Measurements from ENCODE around the gene IGFBP5. TPM values are rescaled to one million over a fixed set of nuclear protein-coding genes. Genes with fewer than 3 reads are reported as not detected.

IGFBP5 gene
- total RNA-seq (2014; rRNA removed; shearing (Covaris generic)), result 0.24 TPM in 1 of 2 replicates, not detected in the other

- DNase-seq (ENCODE audit: low spot score), result peak; percentile 85
- in situ Hi-C loops (cut with HindIII; ENCODE audit: low sequenced_read_pairs), result loop anchor here (25.0 kb wide), 1 partner anchor 817 kb away; no protein-coding TSS in a partner anchor
Observed at GRCh38 chr2:216695401-216695821, at the start of gene IGFBP5. Gene IGFBP5 (minus strand): TSS chr2:216695549. CDS start chr2:216694775, 774 bp downstream.

GRCh38 chr2:216743781-216744180 lies 48.4 kb upstream of the IGFBP5 start:
- DNase-seq (ENCODE audit: low spot score), result no peak
- in situ Hi-C loops (cut with HindIII; ENCODE audit: low sequenced_read_pairs), result no loop called here

GRCh38 chr2:216742411-216742810 lies 47.1 kb upstream of the IGFBP5 start:
- in situ Hi-C loops (cut with HindIII; ENCODE audit: low sequenced_read_pairs), result no loop called here
- no peak for DNase-seq (ENCODE audit: low spot score)

GRCh38 chr2:216741223-216741593 lies 45.9 kb upstream of the IGFBP5 start:
- DNase-seq (ENCODE audit: low spot score), result no peak
- in situ Hi-C loops (cut with HindIII; ENCODE audit: low sequenced_read_pairs), result no loop called here

GRCh38 chr2:216740557-216741222 lies 45.3 kb upstream of the IGFBP5 start:
- no peak for DNase-seq (ENCODE audit: low spot score)
- in situ Hi-C loops (cut with HindIII; ENCODE audit: low sequenced_read_pairs), result no loop called here

- in situ Hi-C loops (cut with HindIII; ENCODE audit: low sequenced_read_pairs), result no loop called here
- no peak for DNase-seq (ENCODE audit: low spot score)
Observed at GRCh38 chr2:216739035-216739434, 43.7 kb upstream of the IGFBP5 start.

GRCh38 chr2:216737676-216738075 lies 42.3 kb upstream of the IGFBP5 start:
- in situ Hi-C loops (cut with HindIII; ENCODE audit: low sequenced_read_pairs), result no loop called here
- no peak for DNase-seq (ENCODE audit: low spot score)

- no peak for DNase-seq (ENCODE audit: low spot score)
- in situ Hi-C loops (cut with HindIII; ENCODE audit: low sequenced_read_pairs), result no loop called here
Observed at GRCh38 chr2:216736326-216736725, 41.0 kb upstream of the IGFBP5 start.

GRCh38 chr2:216735668-216736067 lies 40.3 kb upstream of the IGFBP5 start:
- no peak for DNase-seq (ENCODE audit: low spot score)
- in situ Hi-C loops (cut with HindIII; ENCODE audit: low sequenced_read_pairs), result no loop called here

- in situ Hi-C loops (cut with HindIII; ENCODE audit: low sequenced_read_pairs), result no loop called here
Observed at GRCh38 chr2:216735086-216735485, 39.7 kb upstream of the IGFBP5 start.

GRCh38 chr2:216733046-216733445 lies 37.7 kb upstream of the IGFBP5 start:
- DNase-seq (ENCODE audit: low spot score), result no peak
- in situ Hi-C loops (cut with HindIII; ENCODE audit: low sequenced_read_pairs), result no loop called here

More at GRCh38 chr2:216735086-216735485, 39.7 kb upstream of the IGFBP5 start:
- DNase-seq (ENCODE audit: low spot score), result no peak

- in situ Hi-C loops (cut with HindIII; ENCODE audit: low sequenced_read_pairs), result no loop called here
- DNase-seq (ENCODE audit: low spot score), result no peak
Observed at GRCh38 chr2:216732334-216732733, 37.0 kb upstream of the IGFBP5 start.

- DNase-seq (ENCODE audit: low spot score), result no peak
- in situ Hi-C loops (cut with HindIII; ENCODE audit: low sequenced_read_pairs), result no loop called here
Observed at GRCh38 chr2:216731465-216731864, 36.1 kb upstream of the IGFBP5 start.

GRCh38 chr2:216730871-216731270 lies 35.5 kb upstream of the IGFBP5 start:
- in situ Hi-C loops (cut with HindIII; ENCODE audit: low sequenced_read_pairs), result no loop called here
- no peak for DNase-seq (ENCODE audit: low spot score)

GRCh38 chr2:216727346-216728122 lies 32.2 kb upstream of the IGFBP5 start:
- in situ Hi-C loops (cut with HindIII; ENCODE audit: low sequenced_read_pairs), result no loop called here
- DNase-seq (ENCODE audit: low spot score), result no peak

- no peak for DNase-seq (ENCODE audit: low spot score)
- in situ Hi-C loops (cut with HindIII; ENCODE audit: low sequenced_read_pairs), result no loop called here
Observed at GRCh38 chr2:216724190-216724589, 28.8 kb upstream of the IGFBP5 start.

GRCh38 chr2:216721141-216721540 lies 25.8 kb upstream of the IGFBP5 start:
- in situ Hi-C loops (cut with HindIII; ENCODE audit: low sequenced_read_pairs), result no loop called here

GRCh38 chr2:216720722-216721121 lies 25.4 kb upstream of the IGFBP5 start:
- in situ Hi-C loops (cut with HindIII; ENCODE audit: low sequenced_read_pairs), result no loop called here
- DNase-seq (ENCODE audit: low spot score), result no peak

More at GRCh38 chr2:216721141-216721540, 25.8 kb upstream of the IGFBP5 start:
- DNase-seq (ENCODE audit: low spot score), result no peak

GRCh38 chr2:216717907-216718615 lies 22.7 kb upstream of the IGFBP5 start:
- DNase-seq (ENCODE audit: low spot score), result no peak
- in situ Hi-C loops (cut with HindIII; ENCODE audit: low sequenced_read_pairs), result no loop called here

GRCh38 chr2:216717491-216717901 lies 22.1 kb upstream of the IGFBP5 start:
- DNase-seq (ENCODE audit: low spot score), result no peak
- in situ Hi-C loops (cut with HindIII; ENCODE audit: low sequenced_read_pairs), result no loop called here

Measured in G401 (cell line).